Mesenchymal stem cell (in vitro differentiated cells and primary cell): ENCODE measurements around the gene OSBPL2.

ENCODE experiments used
- DNase-seq: peaks from one replicate; pipeline ENCODE4 v3.0.0-alpha.2; 2013
- H2AFZ ChIP-seq: one replicate; pipeline ENCODE4 v1.6.1; 2013; ENCODE audit warnings: low read depth, mild to moderate bottlenecking, control low read depth, inconsistent platforms, low read length, moderate library complexity
- H2AK5ac ChIP-seq: 2 replicates; pipeline ENCODE4 v1.6.1; 2013; ENCODE audit warnings: low read length, moderate library complexity, mild to moderate bottlenecking, inconsistent platforms; ENCODE audit not compliant: severe bottlenecking
- H2BK120ac ChIP-seq: one replicate; pipeline ENCODE4 v1.6.1; 2013; ENCODE audit warnings: low read depth, mild to moderate bottlenecking, inconsistent platforms, low read length, moderate library complexity
- H2BK12ac ChIP-seq, 2 experiments: one replicate each; pipeline ENCODE4 v1.6.1; 2013; ENCODE audit warnings: inconsistent platforms in 2 of 2, low read length in 2 of 2, mild to moderate bottlenecking in 2 of 2, moderate library complexity in 2 of 2, control low read depth in 1 of 2
- H2BK15ac ChIP-seq: one replicate; pipeline ENCODE4 v1.6.1; 2013; ENCODE audit warnings: mild to moderate bottlenecking, low read depth, inconsistent platforms; ENCODE audit not compliant: poor library complexity, severe bottlenecking
- H2BK5ac ChIP-seq: 2 replicates; pipeline ENCODE4 v1.6.1; 2013; ENCODE audit warnings: low read depth, mild to moderate bottlenecking, low read length, control low read depth, inconsistent platforms; ENCODE audit not compliant: poor library complexity, severe bottlenecking
- H3K14ac ChIP-seq, 2 experiments: one replicate each; pipeline ENCODE4 v1.6.1; 2013; ENCODE audit warnings: inconsistent platforms in 2 of 2, low read length in 2 of 2, control low read depth in 1 of 2, mild to moderate bottlenecking in 1 of 2, moderate library complexity in 1 of 2
- H3K18ac ChIP-seq, 2 experiments: one replicate each; pipeline ENCODE4 v1.6.1; 2013; ENCODE audit warnings: inconsistent platforms in 2 of 2, low read length in 2 of 2, control low read depth in 1 of 2, low read depth in 1 of 2, mild to moderate bottlenecking in 1 of 2
- H3K23ac ChIP-seq, 2 experiments: one replicate each; pipeline ENCODE4 v1.6.1; 2013; ENCODE audit warnings: inconsistent platforms in 2 of 2, low read length in 2 of 2, mild to moderate bottlenecking in 2 of 2, moderate library complexity in 2 of 2, control low read depth in 1 of 2
- H3K27ac ChIP-seq: 2 replicates; pipeline ENCODE4 v1.5.1; 2013; ENCODE audit warnings: mild to moderate bottlenecking, moderate library complexity, low read length, control low read depth, inconsistent platforms; ENCODE audit not compliant: poor library complexity, severe bottlenecking
- H3K27me3 ChIP-seq, 2 experiments: 2 replicates each; pipeline versions ENCODE4 v1.6.1 to v1.7.0; 2013; ENCODE audit warnings: low read length in 2 of 2, mild to moderate bottlenecking in 2 of 2, moderate library complexity in 2 of 2, control low read depth in 1 of 2, inconsistent platforms in 1 of 2; ENCODE audit not compliant: control insufficient read depth in 1 of 2, insufficient read depth in 1 of 2
- H3K36me3 ChIP-seq, 2 experiments: 2 replicates each; pipeline versions ENCODE4 v1.6.1 to v1.7.0; 2013; ENCODE audit warnings: low read length in 2 of 2, control low read depth in 1 of 2, inconsistent platforms in 1 of 2, low read depth in 1 of 2, mild to moderate bottlenecking in 1 of 2; ENCODE audit not compliant: insufficient read depth in 2 of 2, control insufficient read depth in 1 of 2
- H3K4ac ChIP-seq, 2 experiments: one replicate each; pipeline ENCODE4 v1.6.1; 2013; ENCODE audit warnings: inconsistent platforms in 2 of 2, low read length in 2 of 2, mild to moderate bottlenecking in 2 of 2, moderate library complexity in 2 of 2, control low read depth in 1 of 2, low read depth in 1 of 2
- H3K4me1 ChIP-seq: 2 replicates; pipeline ENCODE4 v1.6.1; 2013; ENCODE audit warnings: low read depth, low read length, control low read depth; ENCODE audit not compliant: control insufficient read depth, insufficient read depth
- H3K4me2 ChIP-seq: 2 replicates; pipeline ENCODE4 v1.6.1; 2013; ENCODE audit warnings: low read length, mild to moderate bottlenecking, inconsistent platforms; ENCODE audit not compliant: poor library complexity, severe bottlenecking
- H3K4me3 ChIP-seq, 2 experiments: 2 replicates each; pipeline versions ENCODE4 v1.5.1 to v1.7.0; 2013; ENCODE audit warnings: low read length in 2 of 2, mild to moderate bottlenecking in 2 of 2, control low read depth in 1 of 2, low read depth in 1 of 2; ENCODE audit not compliant: insufficient read depth in 1 of 2
- H3K79me1 ChIP-seq: replicated peaks from 2 replicates; pipeline ENCODE4 v1.6.1; 2013; ENCODE audit warnings: mild to moderate bottlenecking, control low read depth, low read length, inconsistent platforms; ENCODE audit not compliant: poor library complexity, severe bottlenecking
- H3K9ac ChIP-seq: 2 replicates; pipeline ENCODE4 v1.7.0; 2013; ENCODE audit warnings: mild to moderate bottlenecking, low read length, moderate library complexity
- H3K9me3 ChIP-seq: 2 replicates; pipeline ENCODE4 v1.7.0; 2013; ENCODE audit warnings: mild to moderate bottlenecking, low read length; ENCODE audit not compliant: control insufficient read depth
- H4K8ac ChIP-seq: one replicate; pipeline ENCODE4 v1.6.1; 2013; ENCODE audit warnings: inconsistent platforms, mild to moderate bottlenecking, low read length, moderate library complexity
- H4K91ac ChIP-seq: one replicate; pipeline ENCODE4 v1.6.1; 2013; ENCODE audit warnings: mild to moderate bottlenecking, low read length, inconsistent platforms
- WGBS: methylation state at CpG from one replicate; pipeline ENCODE4 v1.1.7; 2013; ENCODE audit warnings: mixed read lengths; 5-methylcytosine and 5-hydroxymethylcytosine counted together

Gene OSBPL2

DNA sequence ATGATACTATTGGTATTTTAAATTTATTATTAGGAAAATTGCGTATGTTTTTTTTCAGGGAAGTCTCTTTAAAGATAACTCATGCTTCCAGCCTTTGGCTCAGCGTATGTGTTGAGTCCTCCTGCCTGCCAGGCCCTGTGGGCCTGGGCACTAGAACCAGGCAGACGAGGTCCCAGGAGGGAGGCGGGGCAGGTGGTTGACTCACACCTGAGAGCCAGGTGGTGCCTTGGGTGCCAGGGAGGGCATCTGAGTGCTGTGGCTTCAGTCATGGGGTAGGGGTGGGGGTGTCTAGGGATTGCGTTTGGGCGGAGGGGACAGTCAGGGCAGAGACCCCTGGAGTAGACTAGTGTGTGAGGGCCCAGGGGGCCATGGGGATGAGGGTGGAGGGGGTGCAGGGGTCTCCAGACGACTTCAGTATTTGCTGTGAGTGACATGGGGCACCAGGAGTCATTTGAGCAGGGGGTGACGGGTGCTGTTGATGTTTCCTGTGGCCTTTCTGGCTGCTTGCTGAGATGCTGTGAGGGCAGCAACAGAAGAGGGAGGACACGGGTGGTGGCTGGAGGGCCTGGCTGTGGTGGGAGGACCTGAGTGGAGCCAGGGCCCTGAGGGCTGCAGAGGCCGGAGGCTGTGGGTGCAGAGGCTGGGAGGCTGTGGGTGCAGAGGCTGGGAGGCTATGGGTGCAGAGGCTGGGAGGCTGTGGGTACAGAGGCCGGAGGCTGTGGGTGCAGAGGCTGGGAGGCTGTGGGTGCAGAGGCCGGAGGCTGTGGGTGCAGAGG lies 49.6 kb downstream of the OSBPL2 start:
- 96% methylated on average over 12 of the region's 12 CpGs for WGBS
- no peak overlapping the region for H4K8ac ChIP-seq

DNA sequence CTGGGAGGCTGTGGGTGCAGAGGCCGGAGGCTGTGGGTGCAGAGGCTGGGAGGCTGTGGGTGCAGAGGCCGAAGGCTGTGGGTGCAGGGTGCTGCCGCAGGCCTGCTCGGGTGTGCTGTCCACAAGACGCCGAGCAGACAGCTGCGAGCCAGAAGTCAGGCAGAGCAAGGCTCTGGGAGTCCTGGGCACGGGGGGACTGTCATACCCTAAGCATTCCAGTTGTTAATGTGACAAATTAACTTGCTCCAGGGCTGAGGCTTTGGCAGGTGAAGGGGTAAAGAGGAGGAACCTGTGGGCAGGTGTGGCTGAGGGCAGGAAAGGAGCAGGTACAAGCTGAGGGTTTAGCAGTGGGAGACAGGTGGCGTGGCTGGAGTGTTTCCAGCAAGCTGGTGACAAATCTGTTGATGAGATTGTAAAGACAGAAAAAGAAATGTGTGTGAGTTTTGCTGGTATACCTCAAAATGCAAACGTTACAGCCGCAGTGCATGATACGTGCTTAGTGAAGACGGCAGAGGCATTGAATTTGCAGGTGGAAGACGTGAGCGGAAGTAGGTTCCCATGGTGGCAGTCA lies 50.3 kb downstream of the OSBPL2 start:
- Histone ChIP-seq H3K14ac (no peak overlapping the region), H3K9ac (no peak overlapping the region), H2BK5ac (no peak overlapping the region), H2BK12ac (no peak overlapping the region), H3K27ac (no peak overlapping the region), H3K79me1 (peaks cover 10% of the 10 kb centered on the region), H3K4me1 (no peaks in the 10 kb centered on the region), H3K4me3 (no peak overlapping the region), H2BK15ac (no peak overlapping the region), H3K36me3 (peaks cover 74 to 81% of the 10 kb centered on the region in 2 experiments), H3K4ac (no peak overlapping the region), H3K9me3 (no peaks in the 10 kb centered on the region), H2AFZ (no peak overlapping the region), H3K27me3 (no peaks in the 10 kb centered on the region), H2AK5ac (no peak overlapping the region), H4K8ac (no peak overlapping the region), H3K23ac (no peak overlapping the region), H3K4me2 (no peak overlapping the region), H3K18ac (no peak overlapping the region), H2BK120ac (no peak overlapping the region), H4K91ac (no peak overlapping the region)
- WGBS = 98% methylated on average over 15 of the region's 15 CpGs
- DNase-seq = no peak

More for the DNA sequence above, 49.6 kb downstream of the OSBPL2 start:
- no peak overlapping the region for H2BK120ac ChIP-seq
- H3K4me1 ChIP-seq = no peaks in the 10 kb centered on the region
- no peak overlapping the region for H3K4me3 ChIP-seq
- H3K4ac ChIP-seq = no peak overlapping the region
- no peak overlapping the region for H4K91ac ChIP-seq
- H3K18ac ChIP-seq = no peak overlapping the region
- no peak overlapping the region for H2BK12ac ChIP-seq
- no peaks in the 10 kb centered on the region for H3K27me3 ChIP-seq
- no peak overlapping the region for H2BK15ac ChIP-seq
- H3K4me2 ChIP-seq = no peak overlapping the region
- H3K14ac ChIP-seq = no peak overlapping the region
- H3K36me3 ChIP-seq = peaks cover 76 to 82% of the 10 kb centered on the region in 2 experiments
- H3K79me1 ChIP-seq = peaks cover 10% of the 10 kb centered on the region
- no peak overlapping the region for H3K23ac ChIP-seq
- no peak overlapping the region for H3K9ac ChIP-seq
- no peak overlapping the region for H3K27ac ChIP-seq
- H3K9me3 ChIP-seq = no peaks in the 10 kb centered on the region
- DNase-seq = no peak
- no peak overlapping the region for H2AK5ac ChIP-seq
- H2AFZ ChIP-seq = no peak overlapping the region
- no peak overlapping the region for H2BK5ac ChIP-seq

DNA sequence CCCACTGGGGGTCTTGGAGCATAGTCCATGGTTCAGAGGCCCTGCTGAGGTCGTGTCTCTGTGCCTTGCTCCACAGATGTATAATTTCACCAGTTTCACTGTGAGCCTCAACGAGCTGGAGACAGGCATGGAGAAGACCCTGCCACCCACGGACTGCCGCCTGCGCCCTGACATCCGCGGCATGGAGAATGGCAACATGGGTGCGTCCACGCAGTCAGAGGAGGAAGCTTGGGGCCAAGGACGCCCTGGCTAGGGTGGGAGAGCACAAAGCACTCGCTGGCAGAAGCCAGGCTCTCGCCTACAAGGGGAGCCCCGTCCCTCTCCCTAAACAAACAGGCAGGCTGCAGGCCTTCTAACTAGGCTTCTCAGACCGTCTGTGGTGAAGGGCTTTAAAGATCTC lies 50.8 kb downstream of the OSBPL2 start:
- Histone ChIP-seq H4K91ac (no peak overlapping the region), H2BK12ac (no peak overlapping the region), H3K4me1 (no peaks in the 10 kb centered on the region), H3K4me2 (no peak overlapping the region), H2BK15ac (no peak overlapping the region), H4K8ac (no peak overlapping the region), H3K23ac (no peak overlapping the region), H3K9me3 (no peaks in the 10 kb centered on the region), H2AK5ac (no peak overlapping the region), H2AFZ (no peak overlapping the region), H3K27me3 (no peaks in the 10 kb centered on the region), H3K4me3 (no peak overlapping the region), H2BK120ac (no peak overlapping the region), H2BK5ac (no peak overlapping the region), H3K14ac (no peak overlapping the region), H3K9ac (no peak overlapping the region), H3K4ac (no peak overlapping the region), H3K36me3 (peaks cover 74 to 81% of the 10 kb centered on the region in 2 experiments), H3K79me1 (peaks cover 10% of the 10 kb centered on the region), H3K18ac (no peak overlapping the region), H3K27ac (no peak overlapping the region)
- 95% methylated on average over 13 of the region's 14 CpGs for WGBS
- DNase-seq = no peak

DNA sequence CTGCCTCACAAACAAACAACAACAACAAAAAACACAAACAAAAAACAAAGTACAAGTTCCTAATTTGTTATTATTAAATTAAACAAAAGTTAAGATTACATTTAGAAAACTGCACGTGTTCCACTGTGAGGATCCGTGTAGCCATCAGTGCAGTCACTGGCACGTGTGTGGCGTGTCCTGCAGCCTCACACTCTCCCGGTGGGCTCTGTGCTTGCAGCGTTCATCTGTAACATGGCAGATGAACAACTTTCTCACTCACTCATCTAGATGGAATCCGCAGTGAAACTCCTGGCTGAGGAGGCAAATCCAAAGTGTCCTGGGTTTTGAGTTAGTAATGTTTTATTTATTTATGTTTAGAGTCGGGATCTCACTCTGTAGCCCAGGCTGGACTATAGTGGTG lies 51.6 kb downstream of the OSBPL2 start:
- no peak overlapping the region for H3K4ac ChIP-seq
- no peaks in the 10 kb centered on the region for H3K9me3 ChIP-seq
- no peak overlapping the region for H3K9ac ChIP-seq
- H3K4me2 ChIP-seq = no peak overlapping the region
- H2BK12ac ChIP-seq = no peak overlapping the region
- WGBS = 92% methylated on average over 8 of the region's 8 CpGs
- H3K4me3 ChIP-seq = no peak overlapping the region
- no peak overlapping the region for H3K18ac ChIP-seq
- peaks cover 10% of the 10 kb centered on the region for H3K79me1 ChIP-seq
- DNase-seq = no peak
- H3K23ac ChIP-seq = no peak overlapping the region
- H3K36me3 ChIP-seq = peaks cover 74 to 80% of the 10 kb centered on the region in 2 experiments
- H2BK120ac ChIP-seq = no peak overlapping the region
- H3K27me3 ChIP-seq = no peaks in the 10 kb centered on the region
- H2BK15ac ChIP-seq = no peak overlapping the region
- H2AFZ ChIP-seq = no peak overlapping the region
- H3K14ac ChIP-seq = no peak overlapping the region
- no peak overlapping the region for H2AK5ac ChIP-seq
- no peaks in the 10 kb centered on the region for H3K4me1 ChIP-seq
- no peak overlapping the region for H3K27ac ChIP-seq
- no peak overlapping the region for H4K8ac ChIP-seq
- H4K91ac ChIP-seq = no peak overlapping the region
- H2BK5ac ChIP-seq = no peak overlapping the region
